ENCODE results near the gene CELF2.
"Not testable (repeated sequence)": the region's sequence is repeated elsewhere in the genome, so short reads cannot be mapped to it uniquely, and the experiment has no call there.

CELF2 gene

GRCh38 chr10:11332846-11333245 lies 315.2 kb downstream of the CELF2 start:
- no peak for DNase-seq

GRCh38 chr10:11334436-11334835 lies 316.8 kb downstream of the CELF2 start:
- no peak for DNase-seq

GRCh38 chr10:11335167-11335652 lies 317.5 kb downstream of the CELF2 start:
- DNase-seq: no peak

GRCh38 chr10:11335881-11336430 lies 318.3 kb downstream of the CELF2 start:
- DNase-seq: no peak

- DNase-seq: no peak
These were observed 319.1 kb downstream of the CELF2 start for GRCh38 chr10:11336722-11337162.

GRCh38 chr10:11337516-11337915 lies 319.8 kb downstream of the CELF2 start:
- no peak for DNase-seq

DNA sequence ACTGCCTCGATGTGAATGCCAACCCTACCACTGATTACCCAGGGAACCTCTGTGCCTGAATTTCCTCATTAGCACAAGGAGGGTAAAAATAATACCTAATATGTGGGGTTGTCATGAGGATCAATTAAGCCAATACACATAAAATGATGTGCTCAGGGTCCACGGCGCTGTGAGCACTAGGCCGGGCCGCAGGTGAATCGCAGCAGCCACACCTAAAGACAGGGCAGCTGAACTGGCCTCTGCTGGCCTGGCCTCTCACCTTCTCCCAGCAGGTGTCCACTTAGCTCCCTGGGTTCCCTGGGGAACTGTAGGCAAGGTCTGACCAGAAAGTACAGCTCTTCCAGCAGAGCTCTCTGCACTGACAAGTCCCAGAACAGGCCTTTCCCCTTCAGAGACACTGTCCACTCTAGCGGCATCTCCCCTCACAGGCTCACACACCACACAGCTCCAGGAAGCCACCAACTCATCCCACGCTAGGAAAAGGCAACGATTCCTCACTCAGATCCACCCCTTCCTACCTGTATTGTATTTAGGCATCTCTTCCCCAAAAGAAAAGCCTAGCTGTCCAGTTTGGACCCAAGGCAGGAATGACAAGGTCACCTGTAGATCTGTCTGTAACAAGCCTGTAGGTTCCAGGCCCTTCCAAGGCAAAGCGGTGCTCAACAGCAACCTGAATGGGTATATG lies 320.6 kb downstream of the CELF2 start:
- no peak for DNase-seq

DNA sequence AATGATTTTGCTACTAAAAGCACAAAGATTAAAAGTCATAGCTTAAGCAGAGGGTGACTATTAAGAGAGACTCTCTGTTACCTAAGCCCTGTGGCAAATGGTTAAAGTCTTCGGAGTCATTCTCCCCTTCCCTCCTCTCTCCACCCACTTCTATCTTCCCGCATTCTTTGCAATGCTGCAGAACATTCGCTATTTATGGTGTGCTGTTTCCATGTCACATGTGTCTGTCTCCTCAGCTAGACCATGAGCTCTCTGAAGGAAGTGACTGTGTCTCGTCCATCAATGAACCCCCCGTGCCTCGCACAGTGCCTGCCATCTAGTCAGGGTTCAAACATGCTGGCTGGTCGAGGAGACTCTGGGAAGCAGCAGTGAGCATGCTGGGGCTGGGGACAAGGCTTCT lies 321.3 kb downstream of the CELF2 start:
- no peak for DNase-seq

- no peak for DNase-seq
These were observed 322.0 kb downstream of the CELF2 start for GRCh38 chr10:11339660-11340059.

GRCh38 chr10:11341283-11341960 lies 323.8 kb downstream of the CELF2 start:
- no peak for DNase-seq

DNA sequence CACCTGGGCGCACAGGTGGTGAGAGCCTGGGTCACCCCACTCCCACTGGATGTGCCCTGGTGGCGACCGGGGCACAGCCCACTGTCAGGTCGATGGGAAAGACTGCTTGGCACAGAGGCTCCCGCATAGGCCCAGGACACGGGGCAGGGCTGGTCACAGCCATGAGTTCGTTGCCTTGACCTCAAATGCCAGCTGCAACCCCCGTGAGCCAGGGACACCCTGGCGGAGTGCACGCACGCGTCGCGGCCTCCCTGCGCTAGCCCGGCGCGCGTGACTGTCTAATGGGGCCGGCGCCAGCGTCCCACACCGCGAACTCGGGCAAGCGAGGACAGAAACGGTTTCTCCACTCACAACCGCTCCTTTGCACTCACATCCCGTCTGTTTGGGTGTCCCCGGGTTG lies 326.4 kb downstream of the CELF2 start:
- no peak for DNase-seq

- no peak for DNase-seq
These were observed 326.9 kb downstream of the CELF2 start for GRCh38 chr10:11344550-11344949.

DNA sequence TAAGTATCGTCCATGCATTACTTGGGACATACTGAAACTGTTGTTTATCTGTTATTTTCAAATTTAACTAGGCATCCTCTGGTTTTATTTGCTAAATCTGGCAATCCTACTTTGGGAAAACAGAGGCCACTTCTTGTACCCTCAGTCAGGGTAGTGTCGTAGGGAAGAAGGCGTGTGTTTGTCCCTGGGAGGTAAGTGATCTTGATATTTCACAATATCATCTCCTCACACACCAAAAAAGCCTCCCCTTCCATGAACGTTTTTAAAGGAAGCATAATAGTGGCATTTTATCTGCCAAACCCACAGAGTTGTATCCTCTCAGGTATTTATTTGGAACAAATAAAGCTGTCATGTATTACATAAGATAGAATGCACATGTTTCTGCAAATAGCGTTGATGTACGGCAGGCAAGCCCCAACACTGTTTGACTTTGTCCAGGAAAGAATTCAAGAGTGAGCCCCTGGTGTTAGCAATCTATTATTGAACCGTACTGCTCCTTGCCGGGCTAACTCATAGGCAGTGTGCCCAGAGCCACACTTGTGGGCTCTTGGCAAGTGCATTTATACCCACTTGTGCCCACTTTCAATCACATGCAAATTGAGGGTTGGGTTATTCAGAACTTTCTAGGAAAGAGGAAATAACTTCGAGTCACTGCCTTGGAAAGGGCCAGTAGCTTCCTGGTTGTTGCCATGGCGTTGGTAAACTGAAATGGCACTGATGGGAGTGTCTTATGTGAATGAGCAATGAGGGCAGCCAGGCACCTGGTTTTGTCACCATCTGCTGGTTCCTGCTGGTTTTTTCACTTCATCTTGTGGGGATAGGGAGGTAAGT lies 327.8 kb downstream of the CELF2 start:
- DNase-seq: no peak

DNA sequence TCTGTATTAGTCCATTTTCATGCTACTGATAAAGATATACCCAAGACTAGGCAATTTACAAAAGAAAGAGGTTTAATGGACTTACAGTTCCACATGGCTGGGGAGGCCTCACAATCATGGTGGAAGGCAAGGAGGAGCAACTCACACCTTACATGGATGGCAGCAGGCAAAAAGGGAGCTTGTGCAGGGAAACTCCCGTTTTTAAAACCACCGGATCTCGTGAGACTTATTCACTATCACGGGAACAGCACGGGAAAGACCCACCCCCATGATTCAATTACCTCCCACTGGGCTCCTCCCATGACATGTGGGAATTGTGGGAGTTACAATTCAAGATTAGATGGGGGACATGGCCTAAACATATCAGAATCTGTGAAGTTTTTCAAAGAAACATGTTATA lies 329.9 kb downstream of the CELF2 start:
- DNase-seq: not testable (repeated sequence)

GRCh38 chr10:11351801-11352200 lies 334.1 kb downstream of the CELF2 start:
- DNase-seq: no peak

DNA sequence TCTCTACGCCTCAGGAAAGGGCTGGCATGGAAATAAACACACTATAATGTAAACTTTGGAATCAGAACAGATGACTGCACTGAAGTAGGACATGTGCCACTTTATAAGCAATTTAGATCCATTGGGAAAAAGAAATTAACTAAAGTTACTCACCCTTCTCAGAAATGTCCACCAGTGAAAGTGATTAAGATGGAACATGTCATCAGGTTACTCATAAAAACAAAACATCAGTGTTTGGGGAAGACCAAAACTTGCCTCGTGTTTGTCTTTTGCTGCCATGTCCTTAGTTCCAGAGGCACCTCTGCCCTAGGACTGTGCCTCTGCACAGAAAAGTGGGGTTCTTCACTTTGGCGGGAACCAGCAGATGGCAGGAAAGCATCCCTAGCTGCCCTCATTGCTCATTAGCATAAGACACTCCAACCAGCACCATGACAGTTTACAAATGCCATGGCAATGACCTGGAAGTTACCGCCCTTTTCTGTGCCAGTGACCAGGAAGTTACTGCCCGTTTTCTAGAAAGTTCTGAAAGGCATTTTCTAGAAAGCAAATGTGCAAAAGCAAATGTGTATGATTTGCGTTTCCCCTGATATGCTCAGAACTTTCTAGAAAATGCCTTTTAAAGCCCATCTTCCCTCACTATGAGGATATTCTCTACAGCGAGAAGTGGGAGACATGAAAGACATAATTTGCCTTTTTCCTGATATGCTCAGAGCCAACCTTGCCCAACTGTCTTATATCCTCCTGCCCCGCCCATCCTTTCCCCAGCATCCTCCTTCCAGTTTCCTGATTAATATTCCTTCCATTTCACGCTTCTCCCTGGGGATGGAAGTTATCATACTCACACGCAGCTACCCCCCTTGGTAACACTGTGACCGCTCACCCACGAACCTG lies 335.6 kb downstream of the CELF2 start:
- no peak for DNase-seq

DNA sequence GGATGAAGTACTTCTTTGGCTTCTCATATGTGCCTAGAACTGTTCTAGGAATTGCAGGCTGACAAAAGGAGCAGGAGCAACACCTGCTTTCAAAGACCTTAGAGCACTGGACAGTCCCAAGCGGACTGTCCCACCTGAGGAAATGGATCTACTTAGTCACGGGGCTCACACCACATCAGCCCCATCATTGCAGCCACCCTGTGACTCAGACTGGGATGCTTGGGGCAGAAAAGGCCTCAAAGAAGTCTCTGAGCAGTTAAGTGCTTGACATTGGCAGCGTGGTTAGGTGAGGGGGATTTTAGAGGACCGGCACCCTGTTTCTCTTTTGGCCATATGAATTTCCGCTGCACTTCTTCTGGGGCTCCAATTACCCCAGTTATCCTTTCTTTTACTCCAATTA lies 337.2 kb downstream of the CELF2 start:
- no peak for DNase-seq

DNA sequence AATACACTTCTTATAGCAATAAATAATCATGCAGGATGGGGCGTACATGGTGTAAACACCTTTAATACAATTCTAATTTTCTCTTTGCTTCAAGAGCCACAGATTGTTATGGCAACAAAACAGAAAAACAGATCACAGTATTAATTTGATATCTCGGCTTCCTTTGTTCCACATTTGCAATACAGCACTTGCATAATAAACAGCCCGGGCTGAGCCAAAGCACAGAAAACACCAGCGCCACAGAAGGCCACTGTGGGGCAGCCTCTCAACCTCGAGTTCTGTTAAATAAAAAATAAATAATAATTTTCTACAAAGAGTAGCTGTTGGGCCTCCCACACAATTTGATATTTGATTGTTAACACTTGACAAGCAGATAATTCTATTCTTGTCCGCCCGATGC lies 337.9 kb downstream of the CELF2 start:
- DNase-seq: no peak

GRCh38 chr10:11357439-11357838 lies 339.8 kb downstream of the CELF2 start:
- no peak for DNase-seq

DNA sequence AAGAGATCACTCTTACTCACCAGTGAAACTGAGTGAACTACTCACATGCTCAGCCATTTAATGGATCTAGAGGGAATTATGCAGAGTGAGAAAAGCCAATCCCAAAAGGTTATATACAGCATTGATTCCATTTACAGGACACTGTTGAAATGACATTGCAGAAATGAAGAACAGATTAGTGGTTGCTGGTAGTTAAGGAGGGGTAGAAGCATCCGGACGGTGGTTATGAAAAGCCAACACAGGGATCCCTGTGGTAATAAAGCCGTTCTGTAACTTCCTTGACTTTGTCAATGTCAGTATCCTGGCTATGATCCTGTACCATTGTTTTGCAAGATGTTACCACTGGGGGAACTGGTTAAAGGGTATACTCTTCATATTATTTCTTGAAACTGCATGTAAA lies 340.3 kb downstream of the CELF2 start:
- no peak for DNase-seq

DNA sequence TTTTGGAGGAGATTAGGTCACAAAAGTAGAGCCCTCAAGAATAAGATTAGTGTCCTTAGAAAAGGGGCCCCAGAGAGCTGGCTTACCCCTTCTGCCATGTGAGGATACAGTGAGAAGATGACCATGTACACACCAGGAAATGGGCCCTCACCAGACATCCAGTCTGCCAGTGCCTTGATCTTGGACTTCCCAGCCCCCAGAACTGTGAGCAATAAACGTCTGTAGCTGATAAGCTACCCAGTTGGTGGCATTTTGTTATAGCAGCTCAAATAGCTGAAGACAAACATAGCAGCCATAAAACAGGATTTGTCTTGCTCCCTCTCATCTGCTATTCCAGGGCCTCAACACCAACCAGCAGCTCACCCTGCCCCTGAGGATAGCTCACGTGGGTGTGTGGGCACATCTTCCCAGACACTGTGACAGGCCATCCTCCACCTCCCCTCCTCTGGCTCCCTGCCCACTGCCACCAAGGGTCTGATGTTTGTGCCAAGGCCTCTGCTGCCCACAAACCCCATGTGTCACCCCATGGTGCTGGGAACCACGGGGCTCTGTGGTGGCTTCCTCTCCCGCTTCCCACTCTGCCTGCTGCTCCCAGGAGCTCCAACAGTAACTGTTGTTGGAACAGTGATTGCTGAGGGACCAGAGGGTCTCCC lies 341.4 kb downstream of the CELF2 start:
- DNase-seq: no peak

DNA sequence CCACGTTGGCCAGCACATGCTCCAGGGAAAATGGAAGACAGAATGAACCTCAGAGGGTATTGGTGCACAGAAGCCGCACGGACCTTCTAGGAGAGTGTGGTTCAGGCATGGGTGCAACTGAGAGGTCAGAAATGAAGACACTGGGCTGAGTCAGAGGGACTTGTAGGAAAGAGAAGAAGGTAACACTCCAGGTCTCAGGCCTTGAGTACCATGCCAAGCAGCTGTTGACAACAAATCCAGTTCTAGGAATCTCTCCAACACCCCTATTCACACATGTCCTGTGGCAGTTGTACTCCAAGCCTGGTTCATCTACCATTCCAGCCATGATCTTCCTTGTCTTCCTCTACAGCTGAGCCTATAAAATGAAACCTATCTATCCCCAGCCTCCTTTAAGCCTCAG lies 342.2 kb downstream of the CELF2 start:
- no peak for DNase-seq
